Testis (tissue), 2 donors: ENCODE data around the gene ZMYND10.

Experiments
- CTCF ChIP-seq, 3 experiments: fragments of 450-650 bp in 2 of 3; fragments of 200-600 bp in 1 of 3; sonication (generic) in 1 of 3; IDR thresholded peaks; one replicate each; pipeline ENCODE4 v1.5.1; 2016 to 2019; ENCODE audit warnings: antibody characterized with exemption in 3 of 3, mild to moderate bottlenecking in 2 of 3, moderate library complexity in 1 of 3
- POLR2A ChIP-seq: fragments of 450-650 bp; IDR thresholded peaks from one replicate; pipeline ENCODE4 v1.6.1; 2017; ENCODE audit warnings: antibody characterized with exemption, mild to moderate bottlenecking, moderate library complexity

- TF ChIP-seq CTCF (IDR thresholded peaks at IDR 0.05) (no peak), POLR2A (no peak)
These were observed 26.2 kb downstream of the ZMYND10 start for GRCh38 chr3:50319181-50319893.
